ENCODE measurements around the gene PECR.

DNA sequence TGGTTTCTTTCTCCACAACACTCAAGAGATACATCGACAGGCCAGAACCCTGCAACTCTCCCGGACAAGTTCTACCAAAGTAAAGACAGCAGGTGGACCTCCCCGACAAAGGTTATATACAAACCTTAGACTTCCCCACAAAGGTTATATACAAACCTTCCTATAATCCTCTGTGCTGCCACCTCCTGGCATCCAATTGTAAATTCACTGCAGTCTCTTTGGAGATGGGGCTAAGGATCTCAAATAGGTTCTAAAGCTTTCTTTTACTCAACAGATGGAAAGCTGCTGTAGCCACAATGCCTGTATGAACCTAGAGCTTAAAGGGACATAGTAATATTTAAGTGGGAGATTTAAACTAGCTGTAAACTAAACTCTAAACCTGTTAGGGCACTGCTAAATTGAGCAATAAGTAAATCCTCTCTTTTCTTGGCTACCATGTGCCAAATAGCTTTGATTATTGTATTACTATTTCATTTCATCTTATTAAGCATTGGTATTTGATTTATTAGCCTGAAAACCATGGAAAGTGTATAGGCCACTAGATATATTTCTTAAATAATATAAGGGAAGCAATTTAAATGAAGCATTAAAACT, 58.5 kb downstream of the PECR start:
- no peak for TF ChIP-seq POU2F2 (IDR thresholded peaks at IDR 0.05; ENCODE audit: low read depth, low read length)
- TF ChIP-seq POLR2A (IDR thresholded peaks at IDR 0.05; ENCODE audit: low read depth, low read length) = no peak
- no peak for TF ChIP-seq POLR2AphosphoS5 (IDR thresholded peaks at IDR 0.05; ENCODE audit: low read depth, low read length)
- TF ChIP-seq TAF1 (IDR thresholded peaks at IDR 0.05; ENCODE audit: low read depth, low read length) = no peak
- TF ChIP-seq SPI1 (IDR thresholded peaks at IDR 0.05; ENCODE audit: low read depth, low read length) = 0 out of 2 replicates have a peak, but pooled peaks have one; percentile 13
